SK-N-MC (cell line): ENCODE data around the gene MUS81.

Source experiments
- DNase-seq: peaks from one replicate; pipeline ENCODE4 v3.0.0-alpha.2; 2011; ENCODE audit warnings: low read depth, low spot score
- H3K27ac ChIP-seq: fragments of 200-600 bp; sonication (generic); 2 replicates; pipeline ENCODE4 v1.5.1; 2016; ENCODE audit warnings: mixed run types
- H3K36me3 ChIP-seq: fragments of 200-600 bp; sonication (generic); 2 replicates; pipeline ENCODE4 v1.6.1; 2017; ENCODE audit warnings: antibody characterized with exemption, low read length, mixed read lengths; ENCODE audit not compliant: insufficient read depth
- H3K4me3 ChIP-seq: fragments of 200-600 bp; sonication (generic); 2 replicates; pipeline ENCODE4 v1.5.1; 2016
- H3K9ac ChIP-seq: fragments of 200-600 bp; sonication (generic); 2 replicates; pipeline ENCODE4 v1.8.0; 2017; ENCODE audit warnings: mixed run types, mixed read lengths; ENCODE audit not compliant: insufficient read length
- H3K9me3 ChIP-seq: fragments of 200-600 bp; sonication (generic); 2 replicates; pipeline ENCODE4 v1.6.1; 2017; ENCODE audit warnings: low read depth, mild to moderate bottlenecking, antibody characterized with exemption, low read length, moderate library complexity, mixed read lengths
- EZH2 ChIP-seq: fragments of 200-600 bp; sonication (generic); IDR thresholded peaks from one replicate; pipeline ENCODE4 v1.6.1; 2017; ENCODE audit warnings: antibody characterized with exemption
- FOXP2 ChIP-seq: optimal IDR thresholded peaks from 2 replicates; pipeline ENCODE3; 2011; ENCODE audit warnings: mild to moderate bottlenecking, moderate library complexity; ENCODE audit not compliant: insufficient read depth; ENCODE audit errors: extremely low read length, control extremely low read depth
- POLR2AphosphoS5 ChIP-seq: IDR thresholded peaks from 2 replicates; pipeline ENCODE4 v1.6.1; 2012; ENCODE audit warnings: mild to moderate bottlenecking, low read depth, low read length, borderline replicate concordance

Gene MUS81

DNA sequence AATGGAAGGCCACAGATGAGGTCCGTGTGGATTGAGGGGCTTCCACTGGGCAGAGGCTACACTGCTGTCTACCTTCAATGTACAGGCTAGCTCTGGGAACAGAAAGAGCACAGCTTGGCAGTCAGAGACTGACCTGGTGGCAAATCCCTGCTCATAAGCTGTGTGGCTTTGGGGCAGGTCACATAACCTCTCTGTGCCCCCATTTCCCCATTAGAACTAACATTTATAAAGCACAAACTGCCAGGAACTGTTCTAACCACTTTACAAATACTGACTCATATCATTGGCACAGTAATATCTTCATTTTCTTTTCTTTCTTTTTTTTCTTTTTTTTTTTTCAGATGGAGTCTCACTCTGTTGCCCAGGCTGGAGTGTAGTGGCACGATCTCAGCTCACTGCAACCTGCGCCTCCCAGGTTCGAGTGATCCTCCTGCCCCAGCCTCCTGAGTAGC lies 36.8 kb downstream of the MUS81 start:
- DNase-seq = no peak
- TF ChIP-seq POLR2AphosphoS5 (no peak), EZH2 (no peak), FOXP2 (no peak)
- Histone ChIP-seq H3K27ac (no peak overlapping the region), H3K9me3 (no peaks in the 10 kb centered on the region), H3K9ac (no peak overlapping the region), H3K4me3 (no peak overlapping the region), H3K36me3 (no peaks in the 10 kb centered on the region)

DNA sequence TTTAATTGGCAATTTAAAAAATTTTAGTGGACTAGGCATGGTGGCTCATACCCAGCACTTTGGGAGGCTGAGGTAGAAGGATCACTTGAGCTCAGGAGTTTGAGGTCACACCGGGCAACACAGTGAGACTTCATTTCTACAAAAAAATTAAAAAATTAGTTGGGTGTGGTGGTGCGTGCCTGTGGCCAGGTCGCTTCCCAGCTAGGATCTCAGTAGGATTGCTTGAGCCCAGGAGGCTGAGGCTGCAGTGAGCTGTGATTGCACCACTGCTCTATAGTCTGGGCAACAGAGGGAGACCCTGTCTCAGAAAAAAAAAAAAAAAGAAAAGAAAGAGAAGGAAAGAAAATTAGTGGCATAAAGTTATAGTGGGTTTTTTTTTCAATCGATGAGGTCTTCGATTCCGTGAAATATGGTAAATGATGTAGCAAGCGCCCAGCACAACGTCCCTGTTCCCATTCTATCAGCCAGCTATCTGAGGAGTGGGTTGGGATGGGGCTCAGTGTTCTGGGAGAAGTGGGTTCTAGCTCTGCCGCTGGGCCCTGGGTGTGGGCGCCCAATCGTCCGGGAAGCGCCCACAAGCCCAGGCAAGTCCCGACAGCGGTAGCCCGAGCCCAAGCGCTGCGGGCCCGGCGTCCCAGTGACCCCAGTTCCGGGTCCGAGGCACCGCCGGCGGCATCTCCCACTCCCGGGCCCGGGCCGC lies 38.6 kb downstream of the MUS81 start:
- Histone ChIP-seq H3K27ac (no peak overlapping the region), H3K9me3 (no peaks in the 10 kb centered on the region), H3K36me3 (no peaks in the 10 kb centered on the region), H3K9ac (no peak overlapping the region), H3K4me3 (no peak overlapping the region)
- DNase-seq = no peak
- no peak for TF ChIP-seq FOXP2
- no peak for TF ChIP-seq POLR2AphosphoS5
- TF ChIP-seq EZH2 = no peak

DNA sequence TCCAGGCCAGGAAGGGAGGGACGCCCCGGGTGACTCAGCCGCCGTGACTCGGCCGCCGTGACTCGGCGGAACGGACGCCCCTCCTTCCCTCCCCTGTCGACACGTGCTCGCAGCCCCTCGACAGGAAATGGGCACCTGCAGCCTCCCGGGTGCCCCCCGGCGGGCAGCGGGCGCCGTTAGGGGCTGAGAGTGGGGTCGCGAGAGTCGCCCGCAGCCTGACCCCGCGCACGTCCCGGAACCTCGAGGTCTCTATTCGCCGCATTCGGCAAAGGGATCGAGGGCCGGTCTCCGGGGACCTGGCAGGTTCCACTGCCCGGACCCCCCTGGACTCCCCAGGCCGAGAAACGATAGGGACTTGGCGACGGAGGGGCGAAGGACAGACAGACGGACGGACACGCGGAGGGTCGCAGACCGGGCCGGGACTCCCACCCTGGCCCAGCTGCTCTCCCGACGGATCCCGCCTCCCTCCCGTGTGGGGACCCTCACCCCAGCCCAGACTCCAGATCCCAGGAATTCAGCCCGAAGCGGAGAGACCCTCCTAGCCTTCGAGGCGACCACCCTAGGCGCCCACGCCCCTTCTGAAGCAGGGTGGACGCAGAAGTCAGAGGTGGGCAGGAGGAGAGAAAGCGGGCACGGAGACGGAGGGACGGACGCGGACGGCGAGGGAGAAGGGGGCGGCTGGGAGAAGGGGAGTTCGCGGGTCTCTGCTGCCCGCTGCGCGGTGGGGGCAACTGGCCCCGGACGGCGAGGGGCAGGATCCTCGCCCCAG lies 39.3 kb downstream of the MUS81 start:
- no peak for DNase-seq
- TF ChIP-seq POLR2AphosphoS5 (no peak), EZH2 (no peak)
- Histone ChIP-seq H3K9ac (no peak overlapping the region), H3K9me3 (no peaks in the 10 kb centered on the region), H3K27ac (no peak overlapping the region), H3K4me3 (peak overlapping the region; percentile 83), H3K36me3 (no peaks in the 10 kb centered on the region)

DNA sequence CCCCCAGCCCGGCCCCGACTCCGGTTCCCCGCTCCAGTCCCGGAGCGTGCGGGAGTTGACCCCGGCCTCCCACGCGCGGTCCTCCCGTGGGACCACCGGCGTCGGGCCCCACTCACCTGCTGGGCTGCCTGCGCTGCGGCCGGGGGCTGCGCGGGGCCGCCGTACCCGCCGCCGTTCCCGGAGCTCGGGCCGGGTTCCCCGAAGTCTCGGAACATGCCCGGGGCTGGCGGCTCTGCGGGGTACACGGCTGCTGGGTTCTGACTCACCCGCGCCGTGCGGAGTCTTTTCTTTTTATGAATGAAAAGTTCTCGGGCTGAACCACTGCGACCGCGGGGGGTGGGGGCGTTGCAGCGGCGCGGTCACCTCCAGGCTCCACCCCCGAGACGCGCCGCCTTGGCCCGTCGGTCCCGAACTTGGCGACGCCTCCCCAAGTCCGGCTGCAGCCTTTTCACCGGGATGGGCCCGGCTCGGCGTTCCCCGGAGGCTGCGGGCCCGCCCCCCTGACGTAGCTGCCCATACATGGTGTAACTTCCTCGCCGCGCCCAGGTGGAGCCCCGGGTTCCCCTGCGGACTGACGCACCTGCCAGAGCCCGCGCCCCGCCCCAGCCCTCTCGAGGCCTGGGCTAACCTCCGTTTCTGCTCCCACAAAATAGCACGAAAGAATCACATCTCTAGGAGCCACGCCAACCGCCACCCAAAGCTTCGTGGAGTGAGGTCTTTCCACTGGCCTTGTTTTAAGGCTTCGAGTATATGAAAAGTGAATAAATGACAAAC lies 40.1 kb downstream of the MUS81 start, which contains the start of gene FOSL1:
FOSL1 (minus strand) TSS at position 264 of the 774 bp plus-strand sequence; CDS start at position 215, 49 bp downstream.
- no peak for TF ChIP-seq POLR2AphosphoS5
- TF ChIP-seq FOXP2 = no peak
- TF ChIP-seq EZH2 = no peak
- Histone ChIP-seq H3K4me3 (peak within 1 kb of the TSS; percentile 83), H3K27ac (no peak within 1 kb of the TSS), H3K9ac (peak within 1 kb of the TSS; percentile 28), H3K9me3 (no peaks in the 10 kb centered on the region), H3K36me3 (no peaks in the 10 kb centered on the region)
- DNase-seq = no peak

DNA sequence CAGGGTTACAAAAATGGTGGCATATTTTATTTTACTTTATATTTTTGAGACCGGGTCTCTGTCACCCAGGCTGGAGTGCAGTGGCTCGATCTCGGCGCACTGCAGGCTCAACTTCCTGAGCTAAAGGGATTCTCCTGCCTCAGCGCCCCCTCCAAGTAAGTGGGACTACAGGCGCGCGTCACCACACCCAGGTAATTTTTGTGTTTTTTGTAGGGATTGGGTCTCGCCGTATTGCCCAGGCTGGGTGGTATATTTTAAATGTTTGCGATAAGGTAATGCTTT lies 40.6 kb downstream of the MUS81 start:
- no peak for TF ChIP-seq EZH2
- TF ChIP-seq POLR2AphosphoS5 = no peak
- no peak for TF ChIP-seq FOXP2
- no peak for DNase-seq
- no peak overlapping the region for H3K9ac ChIP-seq
- H3K4me3 ChIP-seq = peak overlapping the region; percentile 83
- H3K27ac ChIP-seq = no peak overlapping the region
- H3K36me3 ChIP-seq = no peaks in the 10 kb centered on the region
- no peaks in the 10 kb centered on the region for H3K9me3 ChIP-seq

DNA sequence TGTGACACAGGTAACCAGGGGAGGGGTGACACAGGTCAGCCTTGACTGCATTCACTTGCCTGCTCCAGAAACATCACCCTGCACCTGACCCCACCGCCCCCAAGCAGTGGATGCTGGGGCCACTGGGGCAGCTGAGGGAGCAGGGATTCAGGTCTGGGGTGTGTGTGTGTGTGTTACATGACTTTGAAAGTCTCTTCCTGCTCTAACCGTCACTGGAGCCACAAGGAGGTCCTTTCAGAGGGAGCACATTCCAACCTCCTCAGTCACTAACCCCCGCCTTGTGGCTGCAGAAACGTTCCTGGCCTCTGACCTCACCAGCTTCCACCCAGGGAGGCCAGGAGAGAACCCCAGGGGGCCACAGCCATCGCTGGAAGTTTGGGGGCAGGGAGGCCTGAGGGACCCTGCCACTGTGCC lies 42.8 kb downstream of the MUS81 start:
- no peak overlapping the region for H3K27ac ChIP-seq
- DNase-seq = no peak
- TF ChIP-seq POLR2AphosphoS5 (no peak), FOXP2 (no peak), EZH2 (no peak)
- no peak overlapping the region for H3K9ac ChIP-seq
- no peaks in the 10 kb centered on the region for H3K36me3 ChIP-seq
- no peak overlapping the region for H3K4me3 ChIP-seq
- H3K9me3 ChIP-seq = no peaks in the 10 kb centered on the region

DNA sequence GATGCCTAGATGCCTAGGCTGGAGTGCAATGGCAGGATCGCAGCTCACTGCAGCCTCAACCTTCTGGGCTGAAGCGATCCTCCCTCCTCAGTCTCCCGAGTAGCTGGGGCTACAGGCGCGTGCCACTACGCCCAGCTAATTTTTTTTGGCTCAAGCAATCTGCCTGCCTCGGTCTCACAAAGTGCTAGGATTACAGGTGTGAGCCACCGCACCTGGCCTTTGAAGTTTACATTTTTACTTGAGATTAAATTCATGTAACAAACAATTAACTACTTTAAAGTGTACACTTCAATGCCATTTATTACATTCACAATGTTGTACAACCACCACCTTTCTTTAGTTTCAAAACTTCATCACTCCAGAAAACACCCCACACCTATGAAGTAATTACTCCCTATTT lies 43.5 kb downstream of the MUS81 start:
- Histone ChIP-seq H3K36me3 (no peaks in the 10 kb centered on the region), H3K27ac (no peak overlapping the region), H3K9ac (no peak overlapping the region), H3K4me3 (no peak overlapping the region), H3K9me3 (no peaks in the 10 kb centered on the region)
- DNase-seq = no peak
- no peak for TF ChIP-seq EZH2
- no peak for TF ChIP-seq FOXP2
- no peak for TF ChIP-seq POLR2AphosphoS5

DNA sequence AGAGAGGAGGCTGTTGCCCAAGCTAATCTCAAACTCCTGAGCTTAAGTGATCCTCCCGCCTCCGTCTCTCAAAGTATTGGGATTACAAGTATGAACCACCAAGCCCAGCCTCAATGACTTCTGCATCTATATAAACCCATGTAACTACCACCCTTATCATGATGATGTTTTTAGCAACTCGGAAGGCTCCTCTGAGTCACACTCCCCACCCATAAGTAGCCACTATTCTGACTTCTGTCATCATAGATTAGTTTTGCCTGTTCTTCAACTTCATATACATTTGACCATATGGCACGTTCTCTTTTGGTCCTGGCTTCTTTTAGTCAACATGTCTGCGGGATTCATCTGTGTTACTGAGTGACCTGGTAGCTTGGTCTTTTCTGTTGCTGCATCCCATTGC lies 46.4 kb downstream of the MUS81 start:
- no peak overlapping the region for H3K27ac ChIP-seq
- H3K4me3 ChIP-seq = no peak overlapping the region
- no peaks in the 10 kb centered on the region for H3K9me3 ChIP-seq
- TF ChIP-seq EZH2 (no peak), FOXP2 (no peak), POLR2AphosphoS5 (no peak)
- DNase-seq = no peak
- H3K36me3 ChIP-seq = no peaks in the 10 kb centered on the region
- H3K9ac ChIP-seq = no peak overlapping the region
